GM23248 (cell line): Measurements from ENCODE around the gene IGFBP3.

Experiments used
- EZH2 ChIP-seq: fragments of 200-600 bp; sonication (generic); IDR thresholded peaks from 2 replicates; pipeline ENCODE4 v1.6.1; 2018; ENCODE audit warnings: antibody characterized with exemption, mild to moderate bottlenecking; ENCODE audit not compliant: insufficient read depth, poor library complexity, severe bottlenecking
- EZH2phosphoT487 ChIP-seq: fragments of 200-600 bp; sonication (generic); IDR thresholded peaks from 2 replicates; pipeline ENCODE4 v1.6.1; 2018; ENCODE audit warnings: antibody characterized with exemption, moderate library complexity, mild to moderate bottlenecking, low read depth; ENCODE audit not compliant: insufficient read depth

GRCh38 chr7:45869426-45869825, 51.6 kb downstream of the IGFBP3 start:
- no peak for TF ChIP-seq EZH2phosphoT487
- TF ChIP-seq EZH2 = no peak
